ENCODE results near the gene PACRG. TPM values are rescaled to one million over a fixed set of nuclear protein-coding genes. Genes with fewer than 3 reads are reported as not detected.

Gene PACRG
- total and polyA plus RNA-seq, 2 of the 4 experiments (the other 2 are of a cell fraction): not detected

DNA sequence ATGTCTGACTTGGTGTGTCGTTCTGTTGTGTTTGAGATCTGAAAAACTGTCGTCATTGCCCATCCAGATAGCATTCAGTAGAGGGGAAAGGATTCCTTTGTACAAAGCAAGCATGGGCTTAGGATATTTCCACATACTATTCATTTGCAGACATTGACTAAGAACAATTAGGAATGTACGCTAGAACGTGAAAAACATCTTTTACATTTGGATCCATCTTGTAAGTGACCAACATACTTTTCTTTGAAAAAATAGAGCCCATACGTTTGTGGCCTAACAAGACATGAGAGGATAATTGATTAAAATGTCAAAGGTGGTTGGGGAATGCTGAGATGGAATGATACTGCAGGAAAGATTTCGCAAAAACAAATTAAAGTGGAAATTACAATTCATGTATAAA is 461.0 kb downstream of the PACRG start:
- Histone ChIP-seq H3K27ac (ENCODE audit: insufficient read depth, low read length) (no peak overlapping the region), H3K9me3 (ENCODE audit: control insufficient read depth, insufficient read depth, low read length) (peaks cover 18% of the 10 kb centered on the region; the same call in 1 of the 2 replicates), H3K4me3 (ENCODE audit: insufficient read depth, low read depth, low read length) (no peak overlapping the region), H3K4ac (ENCODE audit: low read depth, low read length) (no peak overlapping the region), H3K79me1 (ENCODE audit: low read depth in 1 of 2, low read length in 2 of 2) (no peaks in the 10 kb centered on the region), H3K23ac (ENCODE audit: low read depth, low read length) (no peak overlapping the region), H3K9me1 (ENCODE audit: insufficient read depth, low read length) (no peaks in the 10 kb centered on the region), H3K4me2 (ENCODE audit: low read depth, low read length) (no peak overlapping the region), H3K14ac (replicated peaks; ENCODE audit: low read depth, low read length) (no peak overlapping the region), H4K5ac (ENCODE audit: low read depth, low read length) (no peak overlapping the region), H3K4me1 (ENCODE audit: control insufficient read depth, insufficient read depth, low read length) (no peaks in the 10 kb centered on the region), H3K56ac (ENCODE audit: extremely low read depth, insufficient read depth, low read length) (no peak overlapping the region), H3K18ac (ENCODE audit: low read depth, low read length) (no peak overlapping the region), H2BK20ac (ENCODE audit: low read depth, low read length) (no peak overlapping the region), H4K91ac (ENCODE audit: insufficient read depth, low read depth, low read length) (no peak overlapping the region), H2AK9ac (replicated peaks; ENCODE audit: low read depth, low read length, poor library complexity) (no peak overlapping the region), H2AK5ac (ENCODE audit: low read depth, low read length) (no peak overlapping the region), H4K20me1 (ENCODE audit: insufficient read depth, low read length) (no peaks in the 10 kb centered on the region), H4K8ac (ENCODE audit: low read depth in 2 of 2, low read length in 2 of 2) (no peak overlapping the region), H2BK120ac (ENCODE audit: low read depth, low read length) (no peak overlapping the region), H3K9ac (ENCODE audit: low read depth, low read length) (no peak overlapping the region), H2BK5ac (ENCODE audit: low read depth, low read length, poor library complexity, severe bottlenecking) (no peak overlapping the region), H3K36me3 (ENCODE audit: control insufficient read depth, insufficient read depth, low read length) (no peaks in the 10 kb centered on the region), H2AFZ (replicated peaks; ENCODE audit: low read length, poor library complexity) (no peak overlapping the region), H2BK15ac (ENCODE audit: low read depth, low read length) (no peak overlapping the region), H3K27me3 (ENCODE audit: control insufficient read depth, insufficient read depth, low read length) (no peaks in the 10 kb centered on the region)
- CTCF ChIA-PET: no interaction called here
- POLR2A ChIA-PET (ENCODE audit: unreplicated experiment): no interaction called here
- dilution Hi-C loops (cut with HindIII; ENCODE audit: low sequenced_read_pairs, unreplicated experiment): no loop called here
- DNase-seq (no peak), ATAC-seq (ENCODE audit: low read depth) (no peak)
- in situ Hi-C loops (cut with MboI; ENCODE audit: low sequenced_read_pairs): no loop called here
- TF ChIP-seq FOS (IDR thresholded peaks at IDR 0.05; ENCODE audit: low read depth, low read length): no peak
- no peak for TF ChIP-seq CHD1 (IDR thresholded peaks at IDR 0.05; ENCODE audit: low read depth, low read length)
- intact Hi-C loops (cut with micrococcal nuclease): no loop called here
- no TSS peak for BruUV-seq (replicated peaks)
- 83% methylated on average over 1 of the region's 6 CpGs; no CpG with 5 or more reads in 1 of the 2 experiments for WGBS, 2 experiments (ENCODE audit: extremely low coverage in 2 of 2, insufficient read length in 1 of 2)
